OCI-LY7 (cell line): ENCODE results near the gene MT1H. TPM values are rescaled to one million over a fixed set of nuclear protein-coding genes. Genes with fewer than 3 reads are reported as not detected.

Experiments
- BruUV-seq: library from RNA; stranded (reverse); fragments of 400-500 nt; replicated peaks from 2 replicates; lab custom pipeline; 2021; lab: Mats Ljungman, UMichigan
- CTCF ChIA-PET: fragments of 300-600 bp; sonication (Branson Sonifier 250); formaldehyde crosslinking; loops from one replicate; lab custom pipeline; 2022; ENCODE audit warnings: antibody characterized with exemption; ENCODE audit not compliant: unreplicated experiment; lab: Charles Lee
- POLR2A ChIA-PET: fragments of 300-600 bp; sonication (Branson Sonifier 250); formaldehyde crosslinking; loops from one replicate; lab custom pipeline; 2022; ENCODE audit warnings: antibody characterized with exemption; lab: Charles Lee
- DNase-seq: peaks from one replicate; pipeline ENCODE4 v3.0.0-alpha.2; 2015; ENCODE audit warnings: low spot score
- H2AFZ ChIP-seq: fragments of 200-600 bp; sonication (generic), shearing (Covaris generic); 2 replicates; pipeline ENCODE4 v1.6.1; 2014; ENCODE audit warnings: mild to moderate bottlenecking, antibody characterized with exemption, low read length, moderate library complexity
- H3K27ac ChIP-seq: fragments of 200-600 bp; sonication (generic); 2 replicates; pipeline ENCODE4 v1.5.1; 2014; ENCODE audit warnings: mixed run types, low read depth, mild to moderate bottlenecking, moderate library complexity, low read length, inconsistent platforms; ENCODE audit not compliant: poor library complexity, severe bottlenecking
- H3K36me3 ChIP-seq: fragments of 200-600 bp; sonication (generic); 2 replicates; pipeline ENCODE4 v1.6.1; 2014; ENCODE audit warnings: mild to moderate bottlenecking, antibody characterized with exemption, low read length, moderate library complexity, mixed read lengths; ENCODE audit not compliant: insufficient read depth
- H3K4me1 ChIP-seq: fragments of 200-600 bp; sonication (generic); 2 replicates; pipeline ENCODE4 v1.5.1; 2014; ENCODE audit warnings: mild to moderate bottlenecking, low read length; ENCODE audit not compliant: insufficient read depth, poor library complexity, severe bottlenecking
- H3K4me2 ChIP-seq: fragments of 200-600 bp; sonication (generic); 2 replicates; pipeline ENCODE4 v1.6.1; 2014; ENCODE audit warnings: mild to moderate bottlenecking, low read length
- H3K4me3 ChIP-seq: fragments of 200-600 bp; sonication (generic); 2 replicates; pipeline ENCODE4 v1.5.1; 2014; ENCODE audit warnings: mild to moderate bottlenecking, low read depth, low read length; ENCODE audit not compliant: poor library complexity, severe bottlenecking
- H3K79me2 ChIP-seq: fragments of 200-600 bp; sonication (generic); 2 replicates; pipeline ENCODE4 v1.6.1; 2016; ENCODE audit warnings: low read depth, mild to moderate bottlenecking, low read length, moderate library complexity, mixed read lengths; ENCODE audit not compliant: insufficient read depth
- H3K9me2 ChIP-seq: fragments of 200-600 bp; sonication (generic); 2 replicates; pipeline ENCODE4 v1.6.1; 2016; ENCODE audit warnings: mild to moderate bottlenecking, low read length, mixed read lengths; ENCODE audit not compliant: insufficient read depth
- H3K9me3 ChIP-seq: fragments of 200-600 bp; sonication (generic); 2 replicates; pipeline ENCODE4 v1.6.1; 2014; ENCODE audit warnings: mild to moderate bottlenecking, mixed run types, low read length, mixed read lengths
- H4K20me1 ChIP-seq: fragments of 200-600 bp; sonication (generic); 2 replicates; pipeline ENCODE4 v1.6.1; 2014; ENCODE audit warnings: mild to moderate bottlenecking, antibody characterized with exemption, low read length, moderate library complexity, mixed read lengths; ENCODE audit not compliant: insufficient read depth
- CTCF ChIP-seq: fragments of 200-600 bp; sonication (generic); conservative IDR thresholded peaks from 2 replicates; pipeline ENCODE4 v1.5.1; 2014; ENCODE audit warnings: mild to moderate bottlenecking, antibody characterized with exemption, low read length, moderate library complexity, mixed read lengths
- EZH2phosphoT487 ChIP-seq: fragments of 200-600 bp; sonication (generic); IDR thresholded peaks from 2 replicates; pipeline ENCODE4 v1.6.1; 2018; ENCODE audit warnings: low read depth, borderline replicate concordance, mild to moderate bottlenecking, mixed run types, antibody characterized with exemption, low read length, moderate library complexity, mixed read lengths
- intact Hi-C: fragments of 100-400 bp; cut with micrococcal nuclease; formaldehyde crosslinking; loops from one replicate; pipeline ENCODE4 v1.10.0; 2022; ENCODE audit not compliant: unreplicated experiment
- total RNA-seq, 2 experiments: library from RNA; depleted of rRNA in 1 of 2; stranded (reverse); fragments of >200 nt in 1 of 2; shearing (Covaris generic) in 1 of 2; gene quantifications; 2 replicates each; pipeline ENCODE4 v1.2.3, GENCODE V29; 2014 to 2022

Gene MT1H
- total RNA-seq, 2 experiments from 2014 or later, result not detected

GRCh38 chr16:56623637-56624036 is 46.0 kb upstream of the MT1H start:
- intact Hi-C loops, result no loop called here
- H3K4me1 ChIP-seq, result peaks cover 4% of the 10 kb centered on the region
- H3K4me3 ChIP-seq, result no peak overlapping the region
- TF ChIP-seq CTCF (no peak), EZH2phosphoT487 (no peak)
- H2AFZ ChIP-seq, result no peak overlapping the region
- POLR2A ChIA-PET, result interaction anchor here (0.6 to 1.5 kb wide), 4 partner anchors 13 to 123 kb away, joined by 3 to 11 read pairs (median 3); no protein-coding TSS in a partner anchor
- H3K4me2 ChIP-seq, result no peak overlapping the region
- H3K36me3 ChIP-seq, result no peaks in the 10 kb centered on the region
- BruUV-seq, result no TSS peak
- no peaks in the 10 kb centered on the region for H3K79me2 ChIP-seq
- CTCF ChIA-PET, result no interaction called here
- no peaks in the 10 kb centered on the region for H3K9me3 ChIP-seq
- H3K27ac ChIP-seq, result no peak overlapping the region
- no peaks in the 10 kb centered on the region for H4K20me1 ChIP-seq
- H3K9me2 ChIP-seq, result no peaks in the 10 kb centered on the region
- DNase-seq, result no peak

- BruUV-seq, result no TSS peak
- peaks cover 11% of the 10 kb centered on the region for H3K4me1 ChIP-seq
- intact Hi-C loops, result no loop called here
These were observed 44.3 kb upstream of the MT1H start, which contains the start of gene MT1E for GRCh38 chr16:56625140-56625942. MT1E (plus strand) TSS chr16:56625781; CDS start chr16:56625852, 71 bp downstream.

More at GRCh38 chr16:56625140-56625942, 44.3 kb upstream of the MT1H start, which contains the start of gene MT1E:
- no peak for DNase-seq
- ChIA-PET POLR2A (no interaction called here), CTCF (no interaction called here)
- H3K4me3 ChIP-seq, result no peak within 1 kb of the TSS
- no peak for TF ChIP-seq EZH2phosphoT487
- no peak for TF ChIP-seq CTCF
- no peaks in the 10 kb centered on the region for H3K9me2 ChIP-seq
- no peaks in the 10 kb centered on the region for H4K20me1 ChIP-seq
- H3K4me2 ChIP-seq, result no peak within 1 kb of the TSS
- H3K9me3 ChIP-seq, result no peaks in the 10 kb centered on the region
- H2AFZ ChIP-seq, result no peak within 1 kb of the TSS
- no peaks in the 10 kb centered on the region for H3K79me2 ChIP-seq
- no peak within 1 kb of the TSS for H3K27ac ChIP-seq
- no peaks in the 10 kb centered on the region for H3K36me3 ChIP-seq
